Urinary bladder (tissue), 4 donors: ENCODE data around the gene MAP4K2. TPM values are rescaled to one million over a fixed set of nuclear protein-coding genes. Genes with fewer than 3 reads are reported as not detected.

Experiments
- DNase-seq: peaks from one replicate; pipeline ENCODE4 v3.0.0-alpha.2; 2015; ENCODE audit errors: extremely low spot score
- H3K27ac ChIP-seq: one replicate; pipeline ENCODE4 v1.5.1; 2013; ENCODE audit warnings: low read depth, mild to moderate bottlenecking, moderate library complexity
- H3K36me3 ChIP-seq: one replicate; pipeline ENCODE4 v1.6.1; 2013; ENCODE audit warnings: mild to moderate bottlenecking, moderate library complexity; ENCODE audit not compliant: insufficient read depth
- H3K4me1 ChIP-seq: one replicate; pipeline ENCODE4 v1.6.1; 2013; ENCODE audit warnings: mild to moderate bottlenecking, moderate library complexity; ENCODE audit not compliant: insufficient read depth
- H3K4me3 ChIP-seq: one replicate; pipeline ENCODE4 v1.5.1; 2013; ENCODE audit warnings: low read depth, low read length
- WGBS: extraction: QIAGEN DNeasy Blood & Tissue Kit; methylation state at CpG from one replicate; pipeline ENCODE4 v1.1.7; 2013; 5-methylcytosine and 5-hydroxymethylcytosine counted together
- polyA plus RNA-seq: library from polyadenylated mRNA; stranded (reverse); fragments of 200-250 nt; gene quantifications from one replicate; pipeline ENCODE4 v1.2.3, GENCODE V29; 2013
- total RNA-seq: library from RNA; depleted of rRNA; stranded (reverse); fragments of >200 nt; gene quantifications from one replicate; pipeline ENCODE4 v1.2.3, GENCODE V29; 2014
- donor health status: healthy with polysubstance abuse.
- donor health status: healthy.

MAP4K2 gene
- total and polyA plus RNA-seq, 2 donors: 11.7 to 13.9 TPM

GRCh38 chr11:64842851-64843685 is 40.1 kb upstream of the MAP4K2 start:
- Histone ChIP-seq H3K4me3 (no peak overlapping the region), H3K36me3 (no peaks in the 10 kb centered on the region), H3K27ac (peak overlapping the region; percentile 51), H3K4me1 (no peaks in the 10 kb centered on the region)
- DNase-seq: peak; percentile 63
- WGBS: 82% methylated on average over 19 of the region's 19 CpGs

GRCh38 chr11:64842366-64842759 is 39.3 kb upstream of the MAP4K2 start:
- peak overlapping the region; percentile 51 for H3K27ac ChIP-seq
- H3K36me3 ChIP-seq: no peaks in the 10 kb centered on the region
- no peak for DNase-seq
- WGBS: 79% methylated on average over 6 of the region's 6 CpGs
- no peaks in the 10 kb centered on the region for H3K4me1 ChIP-seq
- H3K4me3 ChIP-seq: no peak overlapping the region

GRCh38 chr11:64841592-64842365 is 38.8 kb upstream of the MAP4K2 start:
- WGBS: 85% methylated on average over 15 of the region's 15 CpGs
- Histone ChIP-seq H3K4me3 (no peak overlapping the region), H3K36me3 (no peaks in the 10 kb centered on the region), H3K27ac (no peak overlapping the region), H3K4me1 (no peaks in the 10 kb centered on the region)
- DNase-seq: no peak

- Histone ChIP-seq H3K4me3 (no peak overlapping the region), H3K27ac (no peak overlapping the region), H3K36me3 (no peaks in the 10 kb centered on the region), H3K4me1 (no peaks in the 10 kb centered on the region)
- 88% methylated on average over 24 of the region's 24 CpGs for WGBS
- no peak for DNase-seq
These were observed 37.1 kb upstream of the MAP4K2 start for GRCh38 chr11:64839887-64840782.

- no peak overlapping the region for H3K4me3 ChIP-seq
- 89% methylated on average over 13 of the region's 13 CpGs for WGBS
These were observed 36.3 kb upstream of the MAP4K2 start for GRCh38 chr11:64839335-64839734.

GRCh38 chr11:64838600-64839334 is 35.8 kb upstream of the MAP4K2 start:
- Histone ChIP-seq H3K27ac (no peak overlapping the region), H3K4me3 (no peak overlapping the region), H3K4me1 (no peaks in the 10 kb centered on the region), H3K36me3 (no peaks in the 10 kb centered on the region)
- no peak for DNase-seq
- WGBS: 93% methylated on average over 28 of the region's 28 CpGs

More at GRCh38 chr11:64839335-64839734, 36.3 kb upstream of the MAP4K2 start:
- Histone ChIP-seq H3K27ac (no peak overlapping the region), H3K4me1 (no peaks in the 10 kb centered on the region), H3K36me3 (no peaks in the 10 kb centered on the region)
- no peak for DNase-seq

- Histone ChIP-seq H3K4me3 (no peak overlapping the region), H3K4me1 (no peaks in the 10 kb centered on the region), H3K27ac (no peak overlapping the region), H3K36me3 (no peaks in the 10 kb centered on the region)
- DNase-seq: no peak
- WGBS: 92% methylated on average over 10 of the region's 10 CpGs
These were observed 34.9 kb upstream of the MAP4K2 start for GRCh38 chr11:64837887-64838351.

- Histone ChIP-seq H3K27ac (no peak overlapping the region), H3K36me3 (no peaks in the 10 kb centered on the region), H3K4me3 (no peak overlapping the region), H3K4me1 (no peaks in the 10 kb centered on the region)
- DNase-seq: no peak
- 84% methylated on average over 16 of the region's 16 CpGs for WGBS
These were observed 33.5 kb upstream of the MAP4K2 start for GRCh38 chr11:64836448-64837072.

- Histone ChIP-seq H3K4me1 (no peaks in the 10 kb centered on the region), H3K4me3 (no peak overlapping the region), H3K27ac (no peak overlapping the region), H3K36me3 (no peaks in the 10 kb centered on the region)
- WGBS: 87% methylated on average over 17 of the region's 17 CpGs
- no peak for DNase-seq
These were observed 32.8 kb upstream of the MAP4K2 start for GRCh38 chr11:64835616-64836447.

- Histone ChIP-seq H3K4me3 (no peak overlapping the region), H3K27ac (no peak overlapping the region), H3K4me1 (no peaks in the 10 kb centered on the region), H3K36me3 (no peaks in the 10 kb centered on the region)
- WGBS: 85% methylated on average over 29 of the region's 29 CpGs
- DNase-seq: no peak
These were observed 32.0 kb upstream of the MAP4K2 start for GRCh38 chr11:64834723-64835615.

GRCh38 chr11:64834031-64834722 is 31.2 kb upstream of the MAP4K2 start:
- no peak overlapping the region for H3K4me3 ChIP-seq
- no peak for DNase-seq
- no peaks in the 10 kb centered on the region for H3K36me3 ChIP-seq
- H3K4me1 ChIP-seq: no peaks in the 10 kb centered on the region
- no peak overlapping the region for H3K27ac ChIP-seq
- WGBS: 91% methylated on average over 25 of the region's 25 CpGs
